A549 (cell line): ENCODE measurements around the gene SYP. TPM values are rescaled to one million over a fixed set of nuclear protein-coding genes. Genes with fewer than 3 reads are reported as not detected.

ENCODE experiments used
- ATAC-seq, 2 experiments: fragments of 200-7000 bp in 1 of 2; fragments of >200 bp in 1 of 2; cut with Nextera tagmentation in 1 of 2; cut with Tn5 transposase in 1 of 2; 3 replicates each; pipeline versions ENCODE4 v1.8.0 to v1.9.1; 2018 to 2020; ENCODE audit warnings: mild to moderate bottlenecking in 1 of 2, moderate library complexity in 1 of 2
- CTCF ChIA-PET: fragments of 300-600 bp; sonication (Branson Sonifier 250); formaldehyde crosslinking; extraction: SDS; loops from one replicate; lab custom pipeline; 2021; ENCODE audit warnings: antibody characterized with exemption, inconsistent platforms; lab: Yijun Ruan, JAX
- POLR2A ChIA-PET: fragments of 350-600 bp; formaldehyde crosslinking; extraction: SDS; loops from one replicate; lab custom pipeline; 2021; ENCODE audit warnings: antibody characterized with exemption, inconsistent platforms; lab: Yijun Ruan, JAX
- DNase-seq, 2 experiments: peaks; one replicate each; pipeline versions ENCODE4 v3.0.0 to v3.0.0-alpha.2; 2011 to 2016; ENCODE audit warnings: low read depth in 1 of 2, low spot score in 1 of 2
- FAIRE-seq: peaks from 2 replicates; lab custom pipeline; 2011; peaks lifted over from hg19 to GRCh38; lab: Jason Lieb, UNC
- H3K27ac ChIP-seq, 2 experiments: fragments of >200 bp; sonication (Bioruptor Twin); formaldehyde crosslinking; 3 replicates each; pipeline ENCODE4 v1.5.1; 2016 to 2017
- H3K4me1 ChIP-seq: fragments of >200 bp; sonication (Bioruptor Twin); formaldehyde crosslinking; 3 replicates; pipeline ENCODE4 v1.6.1; 2016
- H3K4me2 ChIP-seq: fragments of >200 bp; sonication (Bioruptor Twin); formaldehyde crosslinking; 3 replicates; pipeline ENCODE4 v1.6.1; 2016
- H3K4me3 ChIP-seq: fragments of >200 bp; sonication (Bioruptor Twin); formaldehyde crosslinking; 3 replicates; pipeline ENCODE4 v1.5.1; 2016
- H3K9me3 ChIP-seq: fragments of >200 bp; sonication (Bioruptor Twin); formaldehyde crosslinking; 3 replicates; pipeline ENCODE4 v1.6.1; 2016
- ATOH8 ChIP-seq: fragments of 250-450 bp; sonication (Bioruptor Pico); IDR thresholded peaks from 2 replicates; pipeline ENCODE4 v1.5.0; 2020; ENCODE audit warnings: low read depth, mild to moderate bottlenecking, moderate library complexity
- BHLHE40 ChIP-seq: IDR thresholded peaks from 2 replicates; pipeline ENCODE4 v1.6.1; 2012; ENCODE audit warnings: low read depth, low read length, inconsistent platforms
- CBX8 ChIP-seq: fragments of 200-600 bp; sonication (generic); IDR thresholded peaks from 2 replicates; pipeline ENCODE4 v1.6.1; 2016
- CHD4 ChIP-seq: fragments of 200-600 bp; sonication (generic); IDR thresholded peaks from 2 replicates; pipeline ENCODE4 v1.6.1; 2016; ENCODE audit warnings: antibody characterized with exemption, mild to moderate bottlenecking, borderline replicate concordance
- ELK1 ChIP-seq: fragments of 150-350 bp; IDR thresholded peaks from 2 replicates; pipeline ENCODE4 v1.6.1; 2014; ENCODE audit warnings: low read depth, mild to moderate bottlenecking, low read length
- FOSB ChIP-seq: fragments of 250-450 bp; sonication (Bioruptor Pico); IDR thresholded peaks from 2 replicates; pipeline ENCODE4 v1.5.0; 2020; ENCODE audit warnings: mild to moderate bottlenecking, moderate library complexity
- HOXB13 ChIP-seq: fragments of 250-450 bp; sonication (Bioruptor Pico); IDR thresholded peaks from 2 replicates; pipeline ENCODE4 v1.5.0; 2020; ENCODE audit warnings: low read depth, mild to moderate bottlenecking, moderate library complexity
- HOXB5 ChIP-seq: fragments of 250-450 bp; sonication (Bioruptor Pico); IDR thresholded peaks from 2 replicates; pipeline ENCODE4 v1.5.0; 2020; ENCODE audit warnings: mild to moderate bottlenecking, moderate library complexity
- KDM1A ChIP-seq: fragments of 200-600 bp; sonication (generic); IDR thresholded peaks from 2 replicates; pipeline ENCODE4 v1.6.1; 2016; ENCODE audit warnings: low read depth, mild to moderate bottlenecking
- KDM5A ChIP-seq: fragments of 200-600 bp; sonication (generic); IDR thresholded peaks from 2 replicates; pipeline ENCODE4 v1.6.1; 2016; ENCODE audit warnings: antibody characterized with exemption, mild to moderate bottlenecking
- MAX ChIP-seq: IDR thresholded peaks from 2 replicates; pipeline ENCODE4 v1.6.1; 2012
- MAZ ChIP-seq: fragments of 150-350 bp; IDR thresholded peaks from 2 replicates; pipeline ENCODE4 v1.6.1; 2014; ENCODE audit warnings: antibody characterized with exemption, low read depth, low read length, borderline replicate concordance
- MYC ChIP-seq: IDR thresholded peaks from 2 replicates; pipeline ENCODE4 v1.6.1; 2012; ENCODE audit warnings: mild to moderate bottlenecking, inconsistent platforms, low read length, improper control_type of control experiment, borderline replicate concordance
- NFE2L2 ChIP-seq: fragments of 150-350 bp; conservative IDR thresholded peaks from 2 replicates; pipeline ENCODE4 v1.6.1; 2014; ENCODE audit warnings: low read length
- POLR2A ChIP-seq: IDR thresholded peaks from 2 replicates; pipeline ENCODE4 v1.6.1; 2012; ENCODE audit warnings: mild to moderate bottlenecking, low read length
- RARB ChIP-seq: fragments of 250-450 bp; sonication (Bioruptor Pico); IDR thresholded peaks from 2 replicates; pipeline ENCODE4 v1.8.0; 2021; ENCODE audit warnings: mild to moderate bottlenecking, moderate library complexity
- RCOR1 ChIP-seq: fragments of 150-350 bp; IDR thresholded peaks from 2 replicates; pipeline ENCODE4 v1.6.1; 2014; ENCODE audit warnings: antibody characterized with exemption, low read length, low read depth
- RNF2 ChIP-seq: fragments of 200-600 bp; sonication (generic); IDR thresholded peaks from 2 replicates; pipeline ENCODE4 v1.6.1; 2016; ENCODE audit warnings: low read depth, mild to moderate bottlenecking, antibody characterized with exemption, moderate library complexity, borderline replicate concordance
- SREBF2 ChIP-seq: fragments of 450-650 bp; IDR thresholded peaks from 2 replicates; pipeline ENCODE4 v1.6.1; 2014; ENCODE audit warnings: mild to moderate bottlenecking, moderate library complexity
- TFCP2L1 ChIP-seq: fragments of 250-450 bp; sonication (Bioruptor Pico); IDR thresholded peaks from 2 replicates; pipeline ENCODE4 v1.5.0; 2021; ENCODE audit warnings: mild to moderate bottlenecking
- ZFP36 ChIP-seq: fragments of 450-650 bp; IDR thresholded peaks from 2 replicates; pipeline ENCODE4 v1.6.1; 2014; ENCODE audit warnings: borderline replicate concordance; ENCODE audit not compliant: partially characterized antibody
- ZNF302 ChIP-seq: fragments of 250-450 bp; sonication (Bioruptor Pico); IDR thresholded peaks from 2 replicates; pipeline ENCODE4 v1.9.0; 2021; ENCODE audit warnings: inconsistent platforms, mild to moderate bottlenecking, moderate library complexity
- ZSCAN20 ChIP-seq: fragments of 250-450 bp; sonication (Bioruptor Pico); IDR thresholded peaks from 2 replicates; pipeline ENCODE4 v1.8.0; 2022; ENCODE audit warnings: mild to moderate bottlenecking, moderate library complexity
- WGBS: methylation state at CpG from one replicate; pipeline ENCODE4 v1.1.6; 2017; ENCODE audit errors: missing lambda C conversion rate; 5-methylcytosine and 5-hydroxymethylcytosine counted together
- polyA plus RNA-seq, 4 experiments: library from polyadenylated mRNA; depleted of rRNA in 3 of 4; stranded (reverse); fragments of >200 nt; fragmentation: RNase III in 1 of 4; extraction: RNeasy Plus Mini Kit Qiagen cat#74134 plus additional on column Dnase treatment in 1 of 4; gene quantifications; 2 replicates in 3 of 4; 3 replicates in 1 of 4; pipeline ENCODE4 v1.2.3, GENCODE V29; 2011 to 2017

Gene SYP
- polyA plus RNA-seq, 2 of the 4 experiments (the other 2 are of a cell fraction): 1.3 to 3.8 TPM

DNA sequence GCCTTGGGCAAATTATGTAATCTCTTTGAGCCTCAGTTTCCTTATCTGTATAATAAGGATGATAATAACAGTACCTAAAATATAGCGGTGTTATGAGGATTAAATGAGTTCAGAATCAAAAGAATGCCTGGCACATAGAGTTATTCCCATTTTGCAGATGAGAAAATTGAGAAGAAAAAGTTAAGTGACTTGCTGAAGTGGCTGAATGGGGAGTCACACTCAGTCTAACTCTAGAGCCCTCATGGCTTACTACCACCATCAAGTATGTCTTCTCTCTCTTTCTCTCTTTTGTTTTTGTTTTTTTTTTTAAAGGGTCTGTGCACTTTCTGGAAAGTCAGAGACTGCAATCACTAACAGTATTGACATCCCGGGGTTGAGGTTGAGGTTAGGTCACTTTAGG, 32.5 kb upstream of the SYP start:
- ChIA-PET POLR2A (no interaction called here), CTCF (no interaction called here)
- TF ChIP-seq ZNF302 (no peak), ELK1 (no peak), POLR2A (no peak), MYC (no peak), BHLHE40 (no peak), ZFP36 (no peak), ATOH8 (CRISPR knock-in tag) (no peak), TFCP2L1 (no peak), RNF2 (no peak), ZSCAN20 (CRISPR knock-in tag) (no peak), KDM1A (no peak), KDM5A (no peak), RCOR1 (no peak), HOXB5 (CRISPR knock-in tag) (no peak), NFE2L2 (no peak)
- 42% methylated on average over 2 of the region's 2 CpGs for WGBS
- Histone ChIP-seq H3K4me3 (no peak overlapping the region), H3K27ac (no peak overlapping the region), H3K4me1 (0 out of 3 replicates have a peak, but pooled peaks cover 4% of the 10 kb centered on the region), H3K9me3 (no peaks in the 10 kb centered on the region), H3K4me2 (no peak overlapping the region)
- ATAC-seq (no peak), DNase-seq (no peak), FAIRE-seq (peak; percentile 61)

- no peak overlapping the region for H3K4me3 ChIP-seq
- no peak for ATAC-seq
- POLR2A ChIA-PET: no interaction called here
- no peaks in the 10 kb centered on the region for H3K9me3 ChIP-seq
- 82% methylated on average over 10 of the region's 10 CpGs for WGBS
- no peak for FAIRE-seq
- no peak overlapping the region for H3K27ac ChIP-seq
- CTCF ChIA-PET: no interaction called here
- no peak for TF ChIP-seq SREBF2
- TF ChIP-seq FOSB: no peak
- TF ChIP-seq HOXB13 (CRISPR knock-in tag): no peak
- TF ChIP-seq RCOR1: no peak
- TF ChIP-seq MAZ: no peak
- TF ChIP-seq MAX: no peak
- TF ChIP-seq NFE2L2: no peak
- TF ChIP-seq CHD4: no peak
- no peak for TF ChIP-seq CBX8
- TF ChIP-seq RARB (CRISPR knock-in tag): no peak
- no peak for TF ChIP-seq ZFP36
- no peak overlapping the region for H3K4me2 ChIP-seq
- 0 out of 3 replicates have a peak, but pooled peaks cover 4% of the 10 kb centered on the region for H3K4me1 ChIP-seq
- DNase-seq: no peak
Observed at GRCh38 chrX:49231333-49232000, 31.5 kb upstream of the SYP start.
